ENCODE data around the gene REXO1.

REXO1 gene

DNA sequence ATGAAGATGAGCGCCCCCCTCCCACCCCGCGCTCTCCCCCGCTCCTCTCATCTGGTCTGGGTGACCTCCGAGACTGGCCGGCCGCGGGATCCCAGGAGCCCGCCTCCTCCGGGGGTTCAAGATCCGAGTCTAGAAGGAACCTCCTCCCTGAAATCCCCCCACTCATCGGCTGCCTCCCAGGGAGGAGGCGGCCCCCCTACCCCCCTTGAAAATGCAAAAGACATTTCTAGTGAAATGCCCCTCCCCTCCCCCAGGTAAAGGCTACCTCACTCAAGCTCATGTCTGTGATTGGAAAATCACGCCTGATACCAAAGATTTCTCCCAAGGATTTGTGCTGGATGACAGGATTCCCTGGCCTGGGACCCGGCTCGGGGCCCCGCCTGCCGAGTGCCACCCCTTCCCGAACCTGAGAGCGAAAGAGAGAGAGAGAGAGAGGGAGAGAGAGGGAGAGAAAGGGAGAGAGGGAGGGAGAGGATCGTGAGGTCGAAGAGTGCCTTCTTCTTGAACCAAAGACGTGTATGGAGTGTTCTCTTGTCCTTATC lies 71.6 kb downstream of the REXO1 start:
- H3K27ac ChIP-seq = no peak overlapping the region

DNA sequence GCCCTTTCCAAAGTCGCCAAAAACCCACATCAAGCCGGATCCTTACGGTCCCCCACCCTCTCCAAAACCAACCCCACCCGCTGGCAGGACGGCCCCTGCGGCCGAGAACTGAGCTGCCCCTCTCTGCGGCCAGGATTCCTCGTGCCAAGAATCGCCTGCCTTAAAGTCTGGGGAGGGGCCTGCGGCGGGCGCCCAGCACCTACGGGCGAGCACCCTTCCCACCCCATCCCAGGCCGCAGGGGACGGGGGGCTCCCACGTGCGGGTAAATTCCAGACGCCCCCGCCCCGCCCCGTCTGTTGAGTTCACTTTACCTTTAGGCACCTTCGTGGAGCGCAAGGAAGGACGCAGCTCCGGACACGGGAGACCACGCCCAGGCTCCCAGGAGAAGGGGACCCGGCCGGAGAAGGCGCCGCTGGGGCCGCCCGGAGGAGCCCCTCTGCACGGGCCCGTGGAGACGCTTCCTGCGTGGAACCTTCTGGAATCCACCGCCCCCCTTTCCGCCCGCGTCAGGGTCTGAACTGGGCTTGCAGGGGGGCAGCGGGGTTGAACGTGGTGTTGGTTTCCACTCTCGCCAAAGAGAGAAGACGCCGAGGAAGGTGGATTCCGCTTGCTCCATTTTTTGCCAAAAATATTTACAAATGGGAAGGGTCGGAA lies 72.2 kb downstream of the REXO1 start:
- DNase-seq (ENCODE audit: low read depth, low spot score) = no peak
- no peak overlapping the region for H3K27ac ChIP-seq

More for the DNA sequence above, 71.6 kb downstream of the REXO1 start:
- DNase-seq (ENCODE audit: low read depth, low spot score) = no peak

DNA sequence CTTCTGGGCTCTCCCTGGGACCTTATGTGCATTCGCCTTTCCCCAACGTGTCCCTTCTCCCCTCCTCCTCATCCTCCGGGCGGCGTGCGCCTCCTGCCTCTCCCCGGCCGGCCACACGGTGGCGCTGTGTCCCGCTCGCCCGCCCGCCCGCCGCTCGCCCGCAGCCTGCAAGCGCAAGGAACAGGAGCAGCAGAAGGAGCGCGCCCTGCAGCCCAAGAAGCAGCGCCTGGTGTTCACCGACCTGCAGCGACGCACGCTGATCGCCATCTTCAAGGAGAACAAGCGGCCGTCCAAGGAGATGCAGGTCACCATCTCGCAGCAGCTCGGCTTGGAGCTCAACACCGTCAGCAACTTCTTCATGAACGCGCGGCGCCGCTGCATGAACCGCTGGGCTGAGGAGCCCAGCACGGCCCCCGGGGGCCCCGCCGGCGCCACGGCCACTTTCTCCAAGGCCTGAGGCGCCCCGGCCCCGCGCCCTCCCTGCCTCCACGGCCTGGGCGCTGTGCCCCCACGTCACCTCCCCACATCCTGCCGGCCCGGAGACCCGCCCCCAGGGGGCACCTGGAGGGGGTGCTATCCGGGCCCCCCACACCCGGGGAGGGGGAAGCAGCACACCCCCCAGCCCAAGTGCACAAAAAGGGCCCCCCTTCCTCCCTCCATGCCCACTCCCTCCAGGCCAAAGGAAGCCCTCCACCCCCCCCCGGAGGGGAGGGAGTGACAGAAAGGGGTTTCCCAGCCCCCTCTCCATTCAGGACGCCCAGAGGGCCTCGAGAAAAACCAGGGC lies 73.1 kb downstream of the REXO1 start:
- DNase-seq (ENCODE audit: low read depth, low spot score) = no peak
- H3K27ac ChIP-seq = no peak overlapping the region

DNA sequence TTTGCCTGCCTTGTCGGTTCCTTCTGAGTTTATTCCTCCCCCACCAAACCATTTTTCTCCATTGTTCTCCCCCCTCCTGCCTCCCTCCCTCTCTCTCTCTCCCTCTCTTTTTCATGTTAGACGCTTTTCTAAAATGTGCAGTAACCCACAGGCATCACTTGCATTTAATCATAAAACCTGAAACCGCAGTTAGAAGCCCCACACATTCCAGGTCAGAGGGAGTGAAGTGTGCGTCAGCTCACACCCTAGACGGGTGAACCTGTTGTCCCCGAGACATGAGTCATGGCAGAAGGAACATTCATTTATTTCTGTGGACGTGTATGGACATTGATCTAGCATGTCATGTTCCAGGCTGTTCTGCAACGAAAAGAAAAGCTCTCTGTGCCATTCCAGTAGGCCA lies 75.1 kb downstream of the REXO1 start:
- H3K27ac ChIP-seq = peak overlapping the region; percentile 66
- DNase-seq (ENCODE audit: low read depth, low spot score) = peak; percentile 89

DNA sequence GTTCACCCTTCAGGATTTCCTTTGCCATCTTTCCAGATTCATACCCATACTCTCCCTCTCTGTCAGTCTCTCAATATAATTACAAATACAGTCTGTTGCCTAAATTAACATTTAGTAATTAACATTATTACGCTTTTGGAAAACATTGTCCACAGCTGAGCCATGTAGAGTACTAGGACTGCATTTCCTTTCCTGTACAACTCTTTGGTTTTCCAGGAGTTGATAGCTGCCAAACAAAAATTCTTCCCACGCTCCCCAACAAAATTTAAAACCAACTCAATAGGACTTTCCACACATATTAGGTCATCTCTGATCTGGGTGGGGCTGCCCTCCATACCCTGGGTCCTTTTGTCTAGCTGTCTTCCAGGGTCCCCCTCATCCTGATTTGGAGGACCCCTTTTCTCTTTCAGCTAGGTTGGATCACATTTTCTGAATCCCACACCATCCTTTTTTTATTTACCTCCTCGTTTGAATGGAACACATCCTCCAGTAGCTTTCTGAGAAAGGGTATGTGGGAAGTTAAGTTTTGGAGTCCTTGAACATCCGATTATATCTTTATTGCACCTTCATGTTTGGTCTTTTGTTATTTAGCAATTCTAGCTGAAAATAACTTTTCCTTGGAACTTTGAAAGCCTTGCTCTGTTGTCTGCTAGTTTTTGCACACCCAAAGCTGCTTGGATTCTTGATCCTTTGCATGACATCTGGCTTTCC lies 77.3 kb downstream of the REXO1 start:
- no peak overlapping the region for H3K27ac ChIP-seq
- no peak for DNase-seq (ENCODE audit: low read depth, low spot score)

DNA sequence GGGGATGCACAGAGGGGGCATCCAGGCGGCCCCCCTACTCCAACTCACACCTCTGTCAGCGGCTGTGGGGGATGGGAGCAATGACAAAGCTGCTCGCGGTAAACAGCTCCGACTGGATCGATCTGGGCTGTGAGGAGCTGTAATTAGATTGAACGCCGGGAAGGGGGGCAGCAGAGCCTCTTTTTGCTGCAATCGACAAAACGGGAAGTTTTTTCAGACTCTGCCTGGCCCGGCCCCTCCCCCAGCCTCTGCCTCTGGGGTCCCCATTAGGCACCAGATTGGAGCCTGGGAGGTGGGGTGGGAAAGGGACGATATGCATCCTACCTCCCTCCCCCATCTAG lies 78.7 kb downstream of the REXO1 start:
- H3K27ac ChIP-seq = no peak overlapping the region
- no peak for DNase-seq (ENCODE audit: low read depth, low spot score)

DNA sequence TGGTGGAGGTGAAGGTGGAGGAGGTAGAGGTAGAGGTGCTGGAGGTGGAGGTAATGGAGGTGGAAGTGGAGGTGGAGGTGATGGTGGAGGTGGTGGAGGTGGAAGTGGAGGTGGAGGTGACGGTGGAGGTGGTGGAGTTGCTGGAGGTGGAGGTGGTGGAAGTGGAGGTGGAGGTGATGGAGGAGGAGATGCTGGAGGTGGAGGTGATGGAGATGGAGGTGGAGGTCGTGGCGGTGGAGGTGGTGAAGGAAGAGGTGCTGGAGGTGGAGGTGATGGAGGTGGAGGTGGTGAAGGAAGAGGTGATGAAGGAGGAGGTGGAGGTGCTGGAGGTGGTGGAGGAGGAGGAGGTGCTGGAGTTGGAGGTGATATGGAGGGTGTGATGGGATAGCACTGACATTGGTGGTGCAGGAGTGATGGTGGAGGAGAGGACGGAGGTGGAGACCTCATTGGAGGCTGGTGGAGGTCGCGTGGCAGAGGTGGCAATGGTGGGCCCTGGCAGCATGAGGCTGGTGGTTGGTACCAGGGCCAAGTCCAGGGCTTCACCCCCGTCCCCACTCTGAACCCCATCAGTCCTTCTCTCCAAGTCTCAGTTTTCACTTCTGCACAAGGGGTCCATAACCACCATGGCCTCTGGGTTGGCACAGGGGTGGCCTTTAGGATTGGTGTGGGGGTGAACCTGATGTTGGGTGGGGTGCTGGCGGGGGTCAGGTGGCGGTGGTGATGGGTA lies 79.2 kb downstream of the REXO1 start:
- DNase-seq (ENCODE audit: low read depth, low spot score) = no peak
- H3K27ac ChIP-seq = no peak overlapping the region

DNA sequence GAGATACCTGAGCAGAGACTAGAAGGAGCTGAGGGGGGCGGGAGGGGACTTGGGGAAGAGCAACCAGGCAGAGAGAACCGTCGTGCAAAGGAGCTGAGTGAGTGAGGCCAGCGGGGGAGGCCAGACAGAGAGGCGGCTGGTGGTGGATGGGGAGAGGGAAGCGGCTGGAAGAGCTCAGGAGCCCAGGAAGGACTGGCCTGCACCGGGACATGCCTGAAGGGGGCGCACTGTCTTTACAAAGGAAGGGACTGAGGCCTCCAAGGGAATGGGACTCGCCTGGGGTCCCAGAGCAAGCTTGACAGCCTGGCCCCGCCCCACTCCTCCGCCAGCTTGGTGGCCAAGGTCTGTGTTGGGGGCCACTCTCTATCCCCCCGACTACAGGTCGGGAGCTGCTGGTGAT lies 80.0 kb downstream of the REXO1 start:
- no peak overlapping the region for H3K27ac ChIP-seq
- no peak for DNase-seq (ENCODE audit: low read depth, low spot score)

DNA sequence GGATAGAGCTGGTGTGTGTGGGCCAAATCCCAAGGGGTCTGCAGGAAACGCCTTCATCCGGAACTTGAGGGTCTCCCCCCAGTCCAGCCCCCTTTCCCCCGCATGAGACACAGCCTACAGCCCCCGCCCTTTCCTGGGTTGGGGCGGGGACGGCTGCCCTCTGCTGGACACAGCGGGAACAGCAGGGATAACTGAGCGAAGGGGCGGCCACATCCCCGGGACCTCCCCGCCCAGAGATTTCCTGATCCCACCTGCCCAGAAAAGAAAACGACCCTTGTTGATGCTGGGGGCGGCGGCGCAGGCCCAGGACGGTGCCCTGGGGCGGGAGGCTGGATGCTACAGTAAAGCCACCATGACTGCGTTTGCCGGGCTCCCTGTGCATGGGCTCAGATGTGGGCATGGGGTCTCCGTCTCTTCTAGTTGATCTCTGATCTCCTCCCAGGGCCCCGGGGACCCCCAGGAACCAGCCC lies 80.8 kb downstream of the REXO1 start:
- no peak overlapping the region for H3K27ac ChIP-seq
- DNase-seq (ENCODE audit: low read depth, low spot score) = no peak

DNA sequence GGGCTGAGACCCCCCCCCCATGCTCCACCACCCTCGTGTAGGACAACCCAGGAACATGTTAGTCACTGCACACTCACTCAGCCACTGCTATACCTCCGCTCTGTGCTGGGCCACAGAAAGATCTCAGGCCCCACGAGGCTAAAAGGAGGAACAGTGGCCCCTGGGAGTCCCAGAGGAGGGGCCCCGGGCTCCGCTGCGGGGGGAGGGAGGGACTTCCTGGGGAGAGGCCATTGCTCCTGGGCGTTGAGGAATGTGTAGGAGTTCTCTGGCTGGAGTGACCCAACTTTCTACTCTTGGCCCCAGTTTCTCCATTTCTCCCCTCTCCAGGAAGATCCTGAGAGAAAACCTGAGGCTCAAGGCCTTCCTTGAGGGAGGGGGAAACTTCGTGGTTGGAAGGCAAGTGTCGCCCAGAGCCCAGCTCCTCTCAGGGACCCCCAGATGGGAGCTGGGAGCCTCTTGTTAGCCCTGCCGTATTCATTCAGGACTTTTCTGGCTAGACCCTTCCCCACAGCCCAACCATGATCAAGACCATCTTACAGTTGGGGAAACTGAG lies 81.4 kb downstream of the REXO1 start:
- no peak for DNase-seq (ENCODE audit: low read depth, low spot score)
- H3K27ac ChIP-seq = no peak overlapping the region

DNA sequence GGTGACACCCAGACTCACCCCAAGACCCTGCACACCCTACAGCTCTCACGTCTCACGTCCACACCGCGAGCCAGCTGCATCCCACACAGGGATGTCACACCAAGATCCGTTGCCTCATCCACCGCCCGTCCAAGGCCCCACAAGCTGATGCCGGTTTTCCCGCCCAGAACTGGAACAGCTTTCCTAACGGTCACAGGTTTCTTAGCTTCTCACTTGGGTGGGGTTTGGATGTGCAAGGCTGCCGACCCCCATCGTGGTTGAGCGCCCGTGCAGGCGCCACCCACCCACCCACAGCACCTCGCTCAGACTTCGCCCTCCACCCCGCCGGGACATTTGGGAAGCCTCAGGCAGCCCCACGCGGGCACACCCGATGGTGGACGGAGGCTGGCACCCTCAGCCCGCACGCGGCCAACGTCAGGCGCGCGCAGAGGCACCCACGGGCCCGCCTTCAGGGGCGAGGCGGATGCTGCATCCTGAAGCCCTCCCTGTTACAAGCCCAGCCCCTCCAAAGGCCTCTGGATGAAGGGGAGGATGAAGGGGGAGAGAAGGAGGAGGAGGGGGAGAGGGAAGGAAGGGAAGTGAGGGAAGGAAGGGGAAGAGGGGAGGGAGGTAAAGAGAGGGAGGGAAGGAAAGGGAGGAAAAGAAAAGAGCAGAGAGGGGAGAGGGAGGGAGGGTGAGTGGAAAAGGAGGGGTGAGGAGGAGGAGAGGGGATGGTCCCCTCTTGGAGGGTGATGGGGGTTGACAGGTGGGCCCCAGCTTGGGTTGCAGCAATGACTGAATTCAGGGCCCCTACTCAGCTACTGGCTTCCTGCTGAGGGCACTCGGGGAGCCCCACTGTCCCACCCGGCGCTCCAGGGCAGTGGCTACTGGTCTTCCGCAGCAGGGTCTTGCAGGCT lies 82.1 kb downstream of the REXO1 start:
- no peak for DNase-seq (ENCODE audit: low read depth, low spot score)
- no peak overlapping the region for H3K27ac ChIP-seq
